OCI-LY7 (cell line): ENCODE data around the gene LCP1. TPM values are rescaled to one million over a fixed set of nuclear protein-coding genes. Genes with fewer than 3 reads are reported as not detected.

Source experiments
- BruUV-seq: library from RNA; stranded (reverse); fragments of 400-500 nt; replicated peaks from 2 replicates; lab custom pipeline; 2021; lab: Mats Ljungman, UMichigan
- CTCF ChIA-PET: fragments of 300-600 bp; sonication (Branson Sonifier 250); formaldehyde crosslinking; loops from one replicate; lab custom pipeline; 2022; ENCODE audit warnings: antibody characterized with exemption; ENCODE audit not compliant: unreplicated experiment; lab: Charles Lee
- POLR2A ChIA-PET: fragments of 300-600 bp; sonication (Branson Sonifier 250); formaldehyde crosslinking; loops from one replicate; lab custom pipeline; 2022; ENCODE audit warnings: antibody characterized with exemption; lab: Charles Lee
- DNase-seq: peaks from one replicate; pipeline ENCODE4 v3.0.0-alpha.2; 2015; ENCODE audit warnings: low spot score
- H2AFZ ChIP-seq: fragments of 200-600 bp; sonication (generic), shearing (Covaris generic); 2 replicates; pipeline ENCODE4 v1.6.1; 2014; ENCODE audit warnings: mild to moderate bottlenecking, antibody characterized with exemption, low read length, moderate library complexity
- H3K27ac ChIP-seq: fragments of 200-600 bp; sonication (generic); 2 replicates; pipeline ENCODE4 v1.5.1; 2014; ENCODE audit warnings: mixed run types, low read depth, mild to moderate bottlenecking, moderate library complexity, low read length, inconsistent platforms; ENCODE audit not compliant: poor library complexity, severe bottlenecking
- H3K36me3 ChIP-seq: fragments of 200-600 bp; sonication (generic); 2 replicates; pipeline ENCODE4 v1.6.1; 2014; ENCODE audit warnings: mild to moderate bottlenecking, antibody characterized with exemption, low read length, moderate library complexity, mixed read lengths; ENCODE audit not compliant: insufficient read depth
- H3K4me1 ChIP-seq: fragments of 200-600 bp; sonication (generic); 2 replicates; pipeline ENCODE4 v1.5.1; 2014; ENCODE audit warnings: mild to moderate bottlenecking, low read length; ENCODE audit not compliant: insufficient read depth, poor library complexity, severe bottlenecking
- H3K4me2 ChIP-seq: fragments of 200-600 bp; sonication (generic); 2 replicates; pipeline ENCODE4 v1.6.1; 2014; ENCODE audit warnings: mild to moderate bottlenecking, low read length
- H3K4me3 ChIP-seq: fragments of 200-600 bp; sonication (generic); 2 replicates; pipeline ENCODE4 v1.5.1; 2014; ENCODE audit warnings: mild to moderate bottlenecking, low read depth, low read length; ENCODE audit not compliant: poor library complexity, severe bottlenecking
- H3K79me2 ChIP-seq: fragments of 200-600 bp; sonication (generic); 2 replicates; pipeline ENCODE4 v1.6.1; 2016; ENCODE audit warnings: low read depth, mild to moderate bottlenecking, low read length, moderate library complexity, mixed read lengths; ENCODE audit not compliant: insufficient read depth
- H3K9me2 ChIP-seq: fragments of 200-600 bp; sonication (generic); 2 replicates; pipeline ENCODE4 v1.6.1; 2016; ENCODE audit warnings: mild to moderate bottlenecking, low read length, mixed read lengths; ENCODE audit not compliant: insufficient read depth
- H3K9me3 ChIP-seq: fragments of 200-600 bp; sonication (generic); 2 replicates; pipeline ENCODE4 v1.6.1; 2014; ENCODE audit warnings: mild to moderate bottlenecking, mixed run types, low read length, mixed read lengths
- H4K20me1 ChIP-seq: fragments of 200-600 bp; sonication (generic); 2 replicates; pipeline ENCODE4 v1.6.1; 2014; ENCODE audit warnings: mild to moderate bottlenecking, antibody characterized with exemption, low read length, moderate library complexity, mixed read lengths; ENCODE audit not compliant: insufficient read depth
- EZH2phosphoT487 ChIP-seq: fragments of 200-600 bp; sonication (generic); IDR thresholded peaks from 2 replicates; pipeline ENCODE4 v1.6.1; 2018; ENCODE audit warnings: low read depth, borderline replicate concordance, mild to moderate bottlenecking, mixed run types, antibody characterized with exemption, low read length, moderate library complexity, mixed read lengths
- intact Hi-C: fragments of 100-400 bp; cut with micrococcal nuclease; formaldehyde crosslinking; loops from one replicate; pipeline ENCODE4 v1.10.0; 2022; ENCODE audit not compliant: unreplicated experiment
- total RNA-seq, 2 experiments: library from RNA; depleted of rRNA in 1 of 2; stranded (reverse); fragments of >200 nt in 1 of 2; shearing (Covaris generic) in 1 of 2; gene quantifications; 2 replicates each; pipeline ENCODE4 v1.2.3, GENCODE V29; 2014 to 2022
- TF ChIP-seq, protein P1 (sequence below): fragments of 200-600 bp; sonication (generic); conservative IDR thresholded peaks from 2 replicates; pipeline ENCODE4 v1.5.1; 2014; ENCODE audit warnings: mild to moderate bottlenecking, antibody characterized with exemption, low read length, moderate library complexity, mixed read lengths

The LCP1 gene
- total RNA-seq, 2 experiments from 2014 or later: 292 to 565 TPM

DNA sequence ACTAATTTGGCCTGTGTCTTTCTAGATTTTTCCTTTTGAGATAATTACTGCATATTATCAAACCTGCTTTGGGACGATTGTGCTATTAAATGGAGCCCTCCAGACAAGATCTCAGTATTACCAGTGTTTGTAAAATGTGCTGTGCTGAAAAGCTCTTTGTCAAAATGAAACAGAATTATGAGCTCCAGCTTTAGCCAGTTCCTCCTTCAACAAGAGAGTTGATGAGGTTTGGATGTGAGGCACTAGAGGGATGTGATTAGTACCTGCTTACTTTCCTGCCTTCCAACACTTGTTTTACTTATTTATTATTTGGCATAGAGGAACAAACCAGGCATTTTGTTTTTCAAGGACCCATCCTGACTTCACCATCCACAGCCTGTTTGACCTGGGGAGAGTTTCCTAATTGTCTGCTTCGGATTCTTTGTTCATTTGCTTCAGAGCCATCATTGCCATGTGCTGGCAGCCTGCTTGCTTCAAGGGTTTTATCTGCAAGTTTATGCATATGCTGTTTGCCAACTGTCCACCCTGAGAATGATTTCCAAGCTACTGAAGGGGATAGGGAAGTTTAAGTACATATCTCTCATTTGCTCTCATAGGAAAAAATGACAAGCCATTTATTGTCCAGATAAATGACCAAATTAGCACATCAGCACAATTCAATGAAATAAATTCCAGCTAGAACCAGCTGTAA lies 44.2 kb downstream of the LCP1 start:
- H3K79me2 ChIP-seq: peaks cover 16% of the 10 kb centered on the region; the same call in 1 of the 2 replicates
- H4K20me1 ChIP-seq: peaks cover 12% of the 10 kb centered on the region; the same call in 1 of the 2 replicates
- no peak overlapping the region for H3K4me2 ChIP-seq
- no peak for DNase-seq
- ChIA-PET CTCF (no interaction called here), POLR2A (interaction anchor here (0.5 to 2.3 kb wide), 3 partner anchors 9 to 677 kb away, joined by 6 to 9 read pairs (median 8); no protein-coding TSS in a partner anchor)
- intact Hi-C loops: no loop called here
- no peak for TF ChIP-seq EZH2phosphoT487
- TF ChIP-seq, protein P1, sequence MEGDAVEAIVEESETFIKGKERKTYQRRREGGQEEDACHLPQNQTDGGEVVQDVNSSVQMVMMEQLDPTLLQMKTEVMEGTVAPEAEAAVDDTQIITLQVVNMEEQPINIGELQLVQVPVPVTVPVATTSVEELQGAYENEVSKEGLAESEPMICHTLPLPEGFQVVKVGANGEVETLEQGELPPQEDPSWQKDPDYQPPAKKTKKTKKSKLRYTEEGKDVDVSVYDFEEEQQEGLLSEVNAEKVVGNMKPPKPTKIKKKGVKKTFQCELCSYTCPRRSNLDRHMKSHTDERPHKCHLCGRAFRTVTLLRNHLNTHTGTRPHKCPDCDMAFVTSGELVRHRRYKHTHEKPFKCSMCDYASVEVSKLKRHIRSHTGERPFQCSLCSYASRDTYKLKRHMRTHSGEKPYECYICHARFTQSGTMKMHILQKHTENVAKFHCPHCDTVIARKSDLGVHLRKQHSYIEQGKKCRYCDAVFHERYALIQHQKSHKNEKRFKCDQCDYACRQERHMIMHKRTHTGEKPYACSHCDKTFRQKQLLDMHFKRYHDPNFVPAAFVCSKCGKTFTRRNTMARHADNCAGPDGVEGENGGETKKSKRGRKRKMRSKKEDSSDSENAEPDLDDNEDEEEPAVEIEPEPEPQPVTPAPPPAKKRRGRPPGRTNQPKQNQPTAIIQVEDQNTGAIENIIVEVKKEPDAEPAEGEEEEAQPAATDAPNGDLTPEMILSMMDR: no peak
- peaks cover 99% of the 10 kb centered on the region for H3K36me3 ChIP-seq
- H3K27ac ChIP-seq: no peak overlapping the region
- H3K9me3 ChIP-seq: no peaks in the 10 kb centered on the region
- no peaks in the 10 kb centered on the region for H3K4me1 ChIP-seq
- no peaks in the 10 kb centered on the region for H3K9me2 ChIP-seq
- H3K4me3 ChIP-seq: no peak overlapping the region
- no peak overlapping the region for H2AFZ ChIP-seq
- BruUV-seq: no TSS peak

DNA sequence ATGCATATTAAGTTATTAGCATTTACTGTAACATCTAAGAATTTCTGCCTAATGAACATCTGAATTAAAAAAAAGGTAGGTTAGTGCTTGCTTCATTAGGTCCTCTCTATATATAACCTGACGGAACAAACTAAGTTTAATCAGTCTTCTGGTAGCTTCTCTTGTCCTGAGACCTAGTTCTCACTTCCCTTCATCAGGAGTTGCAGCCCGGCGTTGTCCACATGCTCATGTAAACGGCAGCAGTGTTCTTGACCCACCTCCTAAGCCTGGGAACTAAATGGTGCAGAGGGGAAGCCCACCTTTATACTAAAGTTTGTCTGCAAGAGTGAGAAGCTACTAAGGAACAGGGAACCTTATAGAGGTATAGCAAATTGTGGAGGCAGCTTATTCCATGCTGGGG lies 45.3 kb downstream of the LCP1 start:
- H4K20me1 ChIP-seq: peaks cover 9% of the 10 kb centered on the region; the same call in 1 of the 2 replicates
- BruUV-seq: no TSS peak
- POLR2A ChIA-PET: interaction anchor here (1.6 kb wide), 1 partner anchor 8 kb away, joined by 8 read pairs; no protein-coding TSS in a partner anchor
- peaks cover 9% of the 10 kb centered on the region; the same call in 1 of the 2 replicates for H3K79me2 ChIP-seq
- no peaks in the 10 kb centered on the region for H3K4me1 ChIP-seq
- no peaks in the 10 kb centered on the region for H3K9me3 ChIP-seq
- no peak overlapping the region for H3K27ac ChIP-seq
- CTCF ChIA-PET: no interaction called here
- intact Hi-C loops: no loop called here
- H3K4me2 ChIP-seq: no peak overlapping the region
- TF ChIP-seq EZH2phosphoT487: no peak
- TF ChIP-seq, protein P1: no peak
- no peak for DNase-seq
- no peak overlapping the region for H2AFZ ChIP-seq
- no peaks in the 10 kb centered on the region for H3K9me2 ChIP-seq
- H3K36me3 ChIP-seq: peaks cover 99% of the 10 kb centered on the region
- no peak overlapping the region for H3K4me3 ChIP-seq
